ENCODE data around the gene KCNQ1. TPM values are rescaled to one million over a fixed set of nuclear protein-coding genes. Genes with fewer than 3 reads are reported as not detected.

The KCNQ1 gene
- total RNA-seq, 4 donors from 2014 or later, result 3.2 to 12.7 (median 5.5) TPM

DNA sequence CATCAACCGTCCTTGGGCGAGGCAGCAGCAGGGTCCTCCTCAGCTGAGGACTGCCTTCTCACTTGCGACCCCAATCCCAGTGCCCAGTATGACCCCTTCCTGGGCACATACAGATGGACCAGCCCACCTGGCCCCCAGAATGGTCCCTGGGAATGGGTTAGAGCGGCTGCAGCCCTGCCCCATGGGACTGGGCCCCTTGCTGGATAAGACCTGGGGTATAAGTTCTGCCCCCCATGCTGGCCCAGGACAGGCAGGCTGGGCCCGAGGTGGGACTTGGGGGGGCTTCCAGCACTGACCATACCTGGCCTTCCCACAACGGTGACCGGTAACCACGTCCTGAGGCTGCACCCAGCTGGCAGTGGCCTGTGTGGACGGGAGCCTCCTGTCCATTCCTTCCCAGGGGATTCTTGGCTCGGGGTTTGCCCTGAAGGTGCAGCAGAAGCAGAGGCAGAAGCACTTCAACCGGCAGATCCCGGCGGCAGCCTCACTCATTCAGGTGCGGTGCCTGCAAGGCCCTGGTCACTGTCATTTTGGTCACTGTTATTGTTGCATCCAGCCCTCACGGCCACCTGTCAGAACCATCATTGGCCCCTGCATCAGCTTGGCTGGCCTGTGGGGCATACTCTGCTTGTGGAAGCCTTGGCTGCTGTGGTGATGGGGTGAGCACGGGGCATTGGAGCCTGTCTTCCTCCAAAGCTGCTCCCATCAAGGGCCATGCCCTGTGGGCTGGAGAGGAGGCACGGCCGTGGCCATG is 140.2 kb downstream of the KCNQ1 start:
- TF ChIP-seq, protein P1, sequence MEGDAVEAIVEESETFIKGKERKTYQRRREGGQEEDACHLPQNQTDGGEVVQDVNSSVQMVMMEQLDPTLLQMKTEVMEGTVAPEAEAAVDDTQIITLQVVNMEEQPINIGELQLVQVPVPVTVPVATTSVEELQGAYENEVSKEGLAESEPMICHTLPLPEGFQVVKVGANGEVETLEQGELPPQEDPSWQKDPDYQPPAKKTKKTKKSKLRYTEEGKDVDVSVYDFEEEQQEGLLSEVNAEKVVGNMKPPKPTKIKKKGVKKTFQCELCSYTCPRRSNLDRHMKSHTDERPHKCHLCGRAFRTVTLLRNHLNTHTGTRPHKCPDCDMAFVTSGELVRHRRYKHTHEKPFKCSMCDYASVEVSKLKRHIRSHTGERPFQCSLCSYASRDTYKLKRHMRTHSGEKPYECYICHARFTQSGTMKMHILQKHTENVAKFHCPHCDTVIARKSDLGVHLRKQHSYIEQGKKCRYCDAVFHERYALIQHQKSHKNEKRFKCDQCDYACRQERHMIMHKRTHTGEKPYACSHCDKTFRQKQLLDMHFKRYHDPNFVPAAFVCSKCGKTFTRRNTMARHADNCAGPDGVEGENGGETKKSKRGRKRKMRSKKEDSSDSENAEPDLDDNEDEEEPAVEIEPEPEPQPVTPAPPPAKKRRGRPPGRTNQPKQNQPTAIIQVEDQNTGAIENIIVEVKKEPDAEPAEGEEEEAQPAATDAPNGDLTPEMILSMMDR (IDR thresholded peaks at IDR 0.05; ENCODE audit: low read depth), result no peak

DNA sequence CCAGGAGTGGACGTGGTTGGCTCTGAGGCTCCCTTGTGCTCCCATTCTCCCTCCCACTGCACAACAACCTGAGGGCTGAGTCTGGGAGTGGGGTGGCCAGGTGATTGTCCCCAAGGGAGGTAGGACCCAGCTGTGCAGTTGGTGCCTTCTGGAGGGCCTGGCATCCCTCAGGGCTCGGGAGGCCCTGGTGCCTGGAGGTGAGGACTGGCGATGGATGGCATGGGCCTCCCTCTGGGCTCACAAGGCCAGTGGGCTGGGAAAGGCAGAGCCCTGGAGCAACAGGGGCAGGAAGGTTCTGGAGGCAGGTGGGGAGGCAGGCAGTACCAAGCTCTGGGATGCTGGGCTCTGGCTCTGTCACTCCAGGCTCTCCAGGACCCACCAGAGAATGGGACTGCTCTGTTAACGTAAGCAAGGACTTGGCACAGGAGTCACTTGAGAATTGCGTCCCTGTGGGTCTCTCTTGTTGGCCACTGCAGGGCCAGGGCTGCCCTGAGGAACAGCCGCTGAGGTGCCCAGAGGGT is 140.8 kb downstream of the KCNQ1 start:
- TF ChIP-seq, protein P1 (IDR thresholded peaks at IDR 0.05; ENCODE audit: low read depth), result no peak

DNA sequence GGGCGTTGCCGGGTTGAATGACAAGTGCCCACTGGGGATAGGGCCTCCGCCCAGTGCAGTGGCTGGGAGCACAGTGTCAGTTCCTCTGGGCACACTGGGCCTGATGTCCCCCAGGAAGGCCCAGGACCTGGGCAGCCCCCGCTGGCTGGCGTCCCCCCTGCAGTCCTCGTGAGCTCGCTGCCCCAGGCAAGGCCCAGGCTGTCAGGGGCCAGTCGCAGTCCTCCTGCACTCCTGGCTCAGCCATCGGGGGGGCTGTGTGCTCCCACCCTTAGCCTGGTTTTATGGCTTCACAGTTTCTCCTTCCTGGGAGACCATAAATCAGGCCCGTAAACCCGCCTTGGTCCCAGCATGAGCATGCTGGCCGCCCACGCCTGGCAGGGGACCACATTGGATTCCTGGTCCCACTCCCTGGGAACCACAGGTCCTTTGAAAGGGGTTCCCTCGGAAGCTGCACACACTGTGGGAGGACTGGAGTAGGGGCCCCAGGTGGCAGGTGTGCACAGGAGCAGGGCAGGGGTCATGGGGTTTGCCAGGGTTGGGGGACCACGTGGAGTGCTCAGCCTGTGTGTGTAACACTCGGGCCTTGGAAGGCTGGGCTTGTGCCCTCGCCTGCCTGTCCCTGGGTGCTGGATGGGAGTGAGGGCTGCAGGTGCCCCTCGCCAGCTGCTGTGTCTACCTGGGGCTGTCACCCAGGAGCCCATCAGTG is 141.4 kb downstream of the KCNQ1 start:
- TF ChIP-seq, protein P1 (IDR thresholded peaks at IDR 0.05; ENCODE audit: low read depth), result no peak

DNA sequence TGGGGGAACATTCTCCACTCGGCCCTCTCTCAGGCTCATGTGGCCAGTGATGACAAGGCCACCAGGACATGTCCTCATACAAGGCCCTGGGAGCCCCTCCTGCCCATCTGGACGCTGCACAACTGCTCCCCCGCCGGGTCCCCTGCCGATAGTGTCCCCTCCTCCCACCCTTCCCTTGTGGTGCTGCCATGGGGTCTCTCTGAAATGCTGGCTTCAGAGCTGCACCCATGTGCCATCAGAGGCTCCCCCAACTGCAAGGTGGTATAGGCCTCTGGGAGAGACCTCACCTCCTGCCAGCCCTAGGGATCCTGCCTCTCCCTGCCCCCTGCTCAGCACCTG is 142.0 kb downstream of the KCNQ1 start:
- TF ChIP-seq, protein P1 (IDR thresholded peaks at IDR 0.05; ENCODE audit: low read depth), result no peak

DNA sequence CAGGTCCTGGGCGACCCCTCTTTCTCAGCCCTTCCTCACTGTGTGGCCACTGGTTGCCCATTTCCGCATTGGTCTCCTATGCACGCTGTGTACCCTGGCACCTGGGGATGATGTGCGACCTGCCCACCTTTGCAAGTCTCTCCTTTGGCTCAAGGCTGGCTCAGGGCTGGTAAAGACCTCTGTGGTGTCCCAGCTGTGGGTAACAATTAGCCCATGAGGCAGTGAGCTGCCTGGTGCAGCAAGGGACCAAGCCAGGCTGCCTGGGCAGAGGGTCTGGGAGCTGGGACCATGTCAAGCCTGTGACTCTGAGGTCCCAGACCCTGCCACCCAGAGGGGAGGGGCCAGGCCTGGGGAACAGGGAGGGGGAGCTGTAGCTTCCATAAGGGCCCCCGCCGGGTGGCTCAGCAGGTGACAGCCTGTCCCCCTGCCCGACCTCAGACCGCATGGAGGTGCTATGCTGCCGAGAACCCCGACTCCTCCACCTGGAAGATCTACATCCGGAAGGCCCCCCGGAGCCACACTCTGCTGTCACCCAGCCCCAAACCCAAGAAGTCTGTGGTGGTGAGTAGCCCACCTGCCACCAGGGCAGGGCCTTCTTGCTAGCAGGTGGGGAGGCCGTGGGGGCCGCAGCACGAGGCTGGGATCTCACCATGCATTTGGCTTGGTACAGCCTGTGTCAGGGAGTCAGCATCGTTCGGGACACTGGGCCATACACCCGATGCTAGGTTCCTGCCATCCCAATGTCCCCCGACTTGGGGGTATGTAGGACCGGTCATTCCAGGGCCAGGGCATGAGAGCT is 142.5 kb downstream of the KCNQ1 start:
- TF ChIP-seq, protein P1 (IDR thresholded peaks at IDR 0.05; ENCODE audit: low read depth), result no peak

DNA sequence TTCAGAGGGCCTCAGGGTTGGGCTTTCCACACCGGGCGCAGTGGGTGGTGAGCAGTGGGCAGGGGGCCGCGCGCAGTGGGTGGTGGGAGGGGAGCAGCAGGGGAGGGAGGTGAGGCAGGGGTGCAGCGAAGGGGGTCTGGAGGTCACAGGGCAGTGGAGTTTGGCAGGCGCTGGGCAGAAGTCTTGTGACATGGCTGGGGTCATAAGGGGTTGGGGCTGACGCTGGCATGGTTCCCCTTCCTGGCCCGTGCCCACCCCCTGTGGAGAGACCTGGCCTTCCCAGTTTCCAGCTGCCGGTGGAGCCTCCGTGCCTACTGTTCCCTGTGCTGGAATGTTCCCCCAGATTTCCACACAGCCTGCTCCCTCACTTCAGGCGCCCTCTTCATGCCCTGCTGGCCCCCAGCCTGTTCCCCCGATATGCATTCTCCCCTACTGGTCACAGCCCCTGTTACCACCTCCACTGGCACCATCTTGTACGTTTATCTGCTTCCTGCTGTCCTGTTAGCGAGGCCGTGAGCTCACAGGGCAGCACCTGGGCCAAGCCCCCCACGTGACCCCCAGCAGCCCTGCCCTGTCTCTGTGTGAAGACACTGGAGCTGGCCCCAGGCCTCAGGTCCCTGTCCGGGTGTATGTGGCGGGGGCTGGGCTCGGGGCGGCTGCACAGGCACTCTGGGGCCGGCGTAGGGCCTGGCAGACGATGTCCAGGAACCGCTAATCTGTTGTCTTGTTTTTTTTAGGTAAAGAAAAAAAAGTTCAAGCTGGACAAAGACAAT is 143.4 kb downstream of the KCNQ1 start:
- TF ChIP-seq, protein P1 (IDR thresholded peaks at IDR 0.05; ENCODE audit: low read depth), result no peak
